HepG2 (cell line): ENCODE data around the gene PPP1R7. TPM values are rescaled to one million over a fixed set of nuclear protein-coding genes. Genes with fewer than 3 reads are reported as not detected.

Experiments used
- ATAD3A ChIP-seq: sonication (generic); formaldehyde crosslinking; IDR thresholded peaks from 2 replicates; pipeline ENCODE4 v1.4.0; 2020; ENCODE audit warnings: missing genetic modification reagents
- BRD4 ChIP-seq: sonication (generic); formaldehyde crosslinking; IDR thresholded peaks from 2 replicates; pipeline ENCODE4 v1.4.0; 2020; ENCODE audit warnings: missing genetic modification reagents
- ELF3 ChIP-seq: IDR thresholded peaks from 2 replicates; pipeline ENCODE4 v1.6.1; 2016; ENCODE audit warnings: missing genetic modification reagents, missing compliant biosample characterization
- GTF2F1 ChIP-seq: fragments of 150-350 bp; IDR thresholded peaks from 2 replicates; pipeline ENCODE4 v1.6.1; 2014; ENCODE audit warnings: low read length
- KDM4B ChIP-seq: sonication (generic); formaldehyde crosslinking; IDR thresholded peaks from 2 replicates; pipeline ENCODE4 v1.4.0; 2020; ENCODE audit warnings: missing genetic modification reagents
- NCOR1 ChIP-seq: fragments of 200-600 bp; sonication (generic); IDR thresholded peaks from 2 replicates; pipeline ENCODE4 v1.7.0; 2017; ENCODE audit warnings: antibody characterized with exemption, low read length, borderline replicate concordance
- NR2F1 ChIP-seq, 2 experiments: fragments of 450-650 bp in 1 of 2; formaldehyde crosslinking in 1 of 2; IDR thresholded peaks; 2 replicates each; pipeline versions ENCODE4 v1.5.0 to v1.6.1; 2016 to 2020; ENCODE audit warnings: mild to moderate bottlenecking in 1 of 2, missing compliant biosample characterization in 1 of 2, missing genetic modification reagents in 1 of 2, moderate library complexity in 1 of 2
- TAF1 ChIP-seq: sonication (generic); formaldehyde crosslinking; IDR thresholded peaks from 2 replicates; pipeline ENCODE4 v1.4.0; 2020; ENCODE audit warnings: missing genetic modification reagents
- TOPORS ChIP-seq: sonication (generic); formaldehyde crosslinking; IDR thresholded peaks from 2 replicates; pipeline ENCODE4 v1.8.0; 2023; ENCODE audit warnings: mild to moderate bottlenecking, missing genetic modification reagents
- ZNF160 ChIP-seq: sonication (generic); formaldehyde crosslinking; IDR thresholded peaks from 2 replicates; pipeline ENCODE4 v1.8.0; 2022; ENCODE audit warnings: mild to moderate bottlenecking, inconsistent platforms, missing genetic modification reagents
- ZNF34 ChIP-seq: sonication (generic); formaldehyde crosslinking; IDR thresholded peaks from 2 replicates; pipeline ENCODE4 v1.4.0; 2020; ENCODE audit warnings: mild to moderate bottlenecking, missing genetic modification reagents, borderline replicate concordance
- ZNF766 ChIP-seq: sonication (generic); formaldehyde crosslinking; IDR thresholded peaks from 2 replicates; pipeline ENCODE4 v1.5.0; 2020; ENCODE audit warnings: missing genetic modification reagents, borderline replicate concordance
- polyA plus RNA-seq, 8 experiments: library from polyadenylated mRNA; depleted of rRNA in 3 of 8; stranded (reverse) in 7 of 8; unstranded in 1 of 8; fragments of >200 nt; fragmentation: Illumina TruSeq in 4 of 8; extraction: Trizol in 4 of 8; gene quantifications; 2 replicates each; pipeline versions ENCODE4 v1.2.1 to v1.2.3, GENCODE V29; 2011 to 2016; ENCODE audit warnings: low read depth in 4 of 8, missing spikeins in 1 of 8, mixed read lengths in 1 of 8; ENCODE audit not compliant: insufficient read depth in 1 of 8
- total RNA-seq, 5 experiments: library from RNA; depleted of rRNA; stranded (reverse); fragments of >200 nt; fragmentation: Illumina TruSeq; extraction: Trizol; gene quantifications; 2 replicates each; pipeline ENCODE4 v1.2.3, GENCODE V29; 2016; ENCODE audit warnings: low read depth in 1 of 5
- TF ChIP-seq, protein P1 (sequence below): sonication (generic); formaldehyde crosslinking; conservative IDR thresholded peaks from 2 replicates; pipeline ENCODE4 v1.4.0; 2020; ENCODE audit warnings: mild to moderate bottlenecking, missing genetic modification reagents, moderate library complexity
- TF ChIP-seq, protein P2 (sequence below): sonication (generic); formaldehyde crosslinking; conservative IDR thresholded peaks from 2 replicates; pipeline ENCODE4 v1.8.1; 2023; ENCODE audit warnings: missing genetic modification reagents
- TF ChIP-seq, protein P3 (sequence below): sonication (generic); formaldehyde crosslinking; IDR thresholded peaks from 2 replicates; pipeline ENCODE4 v1.8.1; 2023; ENCODE audit warnings: mild to moderate bottlenecking, moderate library complexity, missing genetic modification reagents
- TF ChIP-seq, protein P4 (sequence below): sonication (generic); formaldehyde crosslinking; IDR thresholded peaks from 2 replicates; pipeline ENCODE4 v1.5.1; 2020; ENCODE audit warnings: mild to moderate bottlenecking, missing genetic modification reagents
- TF ChIP-seq, protein P5 (sequence below): sonication (generic); formaldehyde crosslinking; IDR thresholded peaks from 2 replicates; pipeline ENCODE4 v1.4.0; 2020; ENCODE audit warnings: missing genetic modification reagents

The PPP1R7 gene
- total and polyA plus RNA-seq, 2 of the 13 experiments (the other 11 are each of a cell fraction or from before 2014, with no cell fraction given): 33.3 to 67.9 TPM

DNA sequence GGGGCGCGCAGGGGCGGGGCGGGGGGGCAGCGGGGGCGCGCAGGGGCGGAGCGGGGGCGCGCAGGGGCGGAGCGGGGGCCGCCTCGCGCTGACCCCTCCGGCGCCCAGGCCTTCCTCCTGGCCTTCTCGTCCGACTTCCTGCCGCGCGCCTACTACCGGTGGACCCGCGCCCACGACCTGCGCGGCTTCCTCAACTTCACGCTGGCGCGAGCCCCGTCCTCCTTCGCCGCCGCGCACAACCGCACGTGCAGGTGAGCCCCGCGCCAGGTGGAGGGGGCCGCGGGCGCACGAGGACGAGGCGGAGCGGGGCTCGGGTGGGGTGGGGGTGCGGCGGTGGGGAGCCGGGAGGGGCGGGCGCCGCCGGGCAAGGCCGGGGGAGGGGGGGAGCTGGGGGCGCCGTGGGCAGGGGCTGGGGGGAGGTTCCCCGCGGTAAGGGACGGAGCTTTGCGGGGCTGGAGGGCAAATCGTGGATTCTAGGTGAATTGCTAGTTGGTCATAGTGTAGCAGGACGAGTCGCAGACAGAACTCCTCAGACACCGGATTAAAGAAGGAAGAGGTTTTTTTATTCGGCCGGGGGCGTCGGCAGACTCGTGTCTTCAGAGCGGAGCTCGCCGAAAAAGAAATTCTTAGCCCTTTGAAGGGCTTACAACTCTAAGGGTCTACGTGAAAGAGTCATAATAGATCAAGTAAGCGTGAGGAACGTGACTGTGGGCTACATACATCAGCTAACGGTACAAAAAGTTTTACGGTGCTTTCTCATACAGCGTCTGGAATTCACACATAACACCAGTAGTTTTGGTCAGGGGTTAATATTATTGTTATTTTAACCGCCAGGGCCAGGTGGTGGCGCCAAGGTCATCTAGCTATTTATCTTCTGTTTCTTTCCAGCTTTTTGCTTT is 68.1 kb downstream of the PPP1R7 start (continued):
- TF ChIP-seq, protein P1, sequence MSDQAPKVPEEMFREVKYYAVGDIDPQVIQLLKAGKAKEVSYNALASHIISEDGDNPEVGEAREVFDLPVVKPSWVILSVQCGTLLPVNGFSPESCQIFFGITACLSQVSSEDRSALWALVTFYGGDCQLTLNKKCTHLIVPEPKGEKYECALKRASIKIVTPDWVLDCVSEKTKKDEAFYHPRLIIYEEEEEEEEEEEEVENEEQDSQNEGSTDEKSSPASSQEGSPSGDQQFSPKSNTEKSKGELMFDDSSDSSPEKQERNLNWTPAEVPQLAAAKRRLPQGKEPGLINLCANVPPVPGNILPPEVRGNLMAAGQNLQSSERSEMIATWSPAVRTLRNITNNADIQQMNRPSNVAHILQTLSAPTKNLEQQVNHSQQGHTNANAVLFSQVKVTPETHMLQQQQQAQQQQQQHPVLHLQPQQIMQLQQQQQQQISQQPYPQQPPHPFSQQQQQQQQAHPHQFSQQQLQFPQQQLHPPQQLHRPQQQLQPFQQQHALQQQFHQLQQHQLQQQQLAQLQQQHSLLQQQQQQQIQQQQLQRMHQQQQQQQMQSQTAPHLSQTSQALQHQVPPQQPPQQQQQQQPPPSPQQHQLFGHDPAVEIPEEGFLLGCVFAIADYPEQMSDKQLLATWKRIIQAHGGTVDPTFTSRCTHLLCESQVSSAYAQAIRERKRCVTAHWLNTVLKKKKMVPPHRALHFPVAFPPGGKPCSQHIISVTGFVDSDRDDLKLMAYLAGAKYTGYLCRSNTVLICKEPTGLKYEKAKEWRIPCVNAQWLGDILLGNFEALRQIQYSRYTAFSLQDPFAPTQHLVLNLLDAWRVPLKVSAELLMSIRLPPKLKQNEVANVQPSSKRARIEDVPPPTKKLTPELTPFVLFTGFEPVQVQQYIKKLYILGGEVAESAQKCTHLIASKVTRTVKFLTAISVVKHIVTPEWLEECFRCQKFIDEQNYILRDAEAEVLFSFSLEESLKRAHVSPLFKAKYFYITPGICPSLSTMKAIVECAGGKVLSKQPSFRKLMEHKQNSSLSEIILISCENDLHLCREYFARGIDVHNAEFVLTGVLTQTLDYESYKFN (CRISPR knock-in tag): no peak
- TF ChIP-seq, protein P2, sequence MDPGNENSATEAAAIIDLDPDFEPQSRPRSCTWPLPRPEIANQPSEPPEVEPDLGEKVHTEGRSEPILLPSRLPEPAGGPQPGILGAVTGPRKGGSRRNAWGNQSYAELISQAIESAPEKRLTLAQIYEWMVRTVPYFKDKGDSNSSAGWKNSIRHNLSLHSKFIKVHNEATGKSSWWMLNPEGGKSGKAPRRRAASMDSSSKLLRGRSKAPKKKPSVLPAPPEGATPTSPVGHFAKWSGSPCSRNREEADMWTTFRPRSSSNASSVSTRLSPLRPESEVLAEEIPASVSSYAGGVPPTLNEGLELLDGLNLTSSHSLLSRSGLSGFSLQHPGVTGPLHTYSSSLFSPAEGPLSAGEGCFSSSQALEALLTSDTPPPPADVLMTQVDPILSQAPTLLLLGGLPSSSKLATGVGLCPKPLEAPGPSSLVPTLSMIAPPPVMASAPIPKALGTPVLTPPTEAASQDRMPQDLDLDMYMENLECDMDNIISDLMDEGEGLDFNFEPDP (CRISPR knock-in tag): 0 out of 2 replicates have a peak, but pooled peaks have one; percentile 93
- TF ChIP-seq, protein P3, sequence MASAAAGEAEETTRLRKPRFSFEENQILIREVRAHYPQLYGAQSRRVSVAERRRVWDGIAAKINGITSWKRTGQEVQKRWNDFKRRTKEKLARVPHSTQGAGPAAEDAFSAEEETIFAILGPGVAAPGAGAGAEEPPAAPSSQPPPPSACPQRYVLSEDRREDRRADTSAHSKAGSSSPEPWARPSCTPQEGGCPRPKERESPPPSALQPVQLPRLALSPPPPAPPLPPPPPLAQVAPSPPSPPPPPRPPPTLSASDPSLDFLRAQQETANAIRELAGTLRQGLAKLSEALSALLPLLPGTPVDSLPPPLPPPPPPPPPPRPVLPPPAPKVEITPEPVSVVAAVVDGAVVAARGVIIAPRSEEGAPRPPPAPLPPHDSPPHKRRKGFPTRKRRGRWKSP (CRISPR knock-in tag): peak; percentile 58; the same call in 1 of the 2 replicates
- no peak for TF ChIP-seq ZNF34
- 0 out of 2 replicates have a peak, but pooled peaks have one; percentile 35 for TF ChIP-seq ZNF766 (CRISPR knock-in tag)
- no peak for TF ChIP-seq KDM4B
- TF ChIP-seq TOPORS (CRISPR knock-in tag): no peak
- no peak for TF ChIP-seq NCOR1
- no peak for TF ChIP-seq GTF2F1
- TF ChIP-seq, protein P4, sequence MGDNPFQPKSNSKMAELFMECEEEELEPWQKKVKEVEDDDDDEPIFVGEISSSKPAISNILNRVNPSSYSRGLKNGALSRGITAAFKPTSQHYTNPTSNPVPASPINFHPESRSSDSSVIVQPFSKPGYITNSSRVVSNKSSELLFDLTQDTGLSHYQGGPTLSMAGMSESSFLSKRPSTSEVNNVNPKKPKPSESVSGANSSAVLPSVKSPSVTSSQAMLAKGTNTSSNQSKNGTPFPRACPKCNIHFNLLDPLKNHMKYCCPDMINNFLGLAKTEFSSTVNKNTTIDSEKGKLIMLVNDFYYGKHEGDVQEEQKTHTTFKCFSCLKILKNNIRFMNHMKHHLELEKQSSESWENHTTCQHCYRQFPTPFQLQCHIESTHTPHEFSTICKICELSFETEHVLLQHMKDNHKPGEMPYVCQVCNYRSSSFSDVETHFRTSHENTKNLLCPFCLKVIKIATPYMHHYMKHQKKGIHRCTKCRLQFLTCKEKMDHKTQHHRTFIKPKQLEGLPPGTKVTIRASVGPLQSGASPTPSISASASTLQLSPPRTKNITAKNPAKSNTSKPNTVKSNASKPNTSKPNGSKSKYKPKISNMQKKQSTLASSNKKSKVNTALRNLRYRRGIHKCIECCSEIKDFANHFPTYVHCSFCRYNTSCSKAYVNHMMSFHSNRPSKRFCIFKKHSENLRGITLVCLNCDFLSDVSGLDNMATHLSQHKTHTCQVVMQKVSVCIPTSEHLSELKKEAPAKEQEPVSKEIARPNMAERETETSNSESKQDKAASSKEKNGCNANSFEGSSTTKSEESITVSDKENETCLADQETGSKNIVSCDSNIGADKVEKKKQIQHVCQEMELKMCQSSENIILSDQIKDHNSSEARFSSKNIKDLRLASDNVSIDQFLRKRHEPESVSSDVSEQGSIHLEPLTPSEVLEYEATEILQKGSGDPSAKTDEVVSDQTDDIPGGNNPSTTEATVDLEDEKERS: no peak
- TF ChIP-seq ATAD3A (CRISPR knock-in tag): no peak
- TF ChIP-seq NR2F1 (CRISPR knock-in tag; IDR thresholded peaks at IDR 0.05): peak in 1 of 2 experiments; percentile 62; a peak in 2 of 4 replicates
- TF ChIP-seq ZNF160 (CRISPR knock-in tag): peak; percentile 43; the same call in 1 of the 2 replicates
- TF ChIP-seq, protein P5, sequence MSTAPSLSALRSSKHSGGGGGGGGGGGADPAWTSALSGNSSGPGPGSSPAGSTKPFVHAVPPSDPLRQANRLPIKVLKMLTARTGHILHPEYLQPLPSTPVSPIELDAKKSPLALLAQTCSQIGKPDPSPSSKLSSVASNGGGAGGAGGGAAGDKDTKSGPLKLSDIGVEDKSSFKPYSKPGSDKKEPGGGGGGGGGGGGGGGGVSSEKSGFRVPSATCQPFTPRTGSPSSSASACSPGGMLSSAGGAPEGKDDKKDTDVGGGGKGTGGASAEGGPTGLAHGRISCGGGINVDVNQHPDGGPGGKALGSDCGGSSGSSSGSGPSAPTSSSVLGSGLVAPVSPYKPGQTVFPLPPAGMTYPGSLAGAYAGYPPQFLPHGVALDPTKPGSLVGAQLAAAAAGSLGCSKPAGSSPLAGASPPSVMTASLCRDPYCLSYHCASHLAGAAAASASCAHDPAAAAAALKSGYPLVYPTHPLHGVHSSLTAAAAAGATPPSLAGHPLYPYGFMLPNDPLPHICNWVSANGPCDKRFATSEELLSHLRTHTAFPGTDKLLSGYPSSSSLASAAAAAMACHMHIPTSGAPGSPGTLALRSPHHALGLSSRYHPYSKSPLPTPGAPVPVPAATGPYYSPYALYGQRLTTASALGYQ (CRISPR knock-in tag): 0 out of 2 replicates have a peak, but pooled peaks have one; percentile 36
- TF ChIP-seq ELF3 (CRISPR knock-in tag): peak; percentile 72
- peak; percentile 41; the same call in 1 of the 2 replicates for TF ChIP-seq BRD4 (CRISPR knock-in tag)
- TF ChIP-seq TAF1 (CRISPR knock-in tag): no peak
